Adipocyte (in vitro differentiated cells): ENCODE results near the gene MYPOP.

Experiments
- DNase-seq: peaks from one replicate; pipeline ENCODE4 v3.0.0-alpha.2; 2015; ENCODE audit warnings: low read depth
- H3K27me3 ChIP-seq: replicated peaks from 2 replicates; pipeline ENCODE4 v1.7.0; 2013; ENCODE audit warnings: mild to moderate bottlenecking, low read length, moderate library complexity; ENCODE audit not compliant: control insufficient read depth, insufficient read depth
- H3K36me3 ChIP-seq: 2 replicates; pipeline ENCODE4 v1.7.0; 2013; ENCODE audit warnings: low read length, mild to moderate bottlenecking, moderate library complexity; ENCODE audit not compliant: control insufficient read depth, insufficient read depth, severe bottlenecking
- H3K4me1 ChIP-seq: 2 replicates; pipeline ENCODE4 v1.7.0; 2013; ENCODE audit warnings: mild to moderate bottlenecking, low read length, moderate library complexity; ENCODE audit not compliant: control insufficient read depth, insufficient read depth
- H3K4me3 ChIP-seq: 2 replicates; pipeline ENCODE4 v1.7.0; 2013; ENCODE audit warnings: mild to moderate bottlenecking, low read length, moderate library complexity
- H3K9ac ChIP-seq: 2 replicates; pipeline ENCODE4 v1.7.0; 2013; ENCODE audit warnings: mild to moderate bottlenecking, low read length, moderate library complexity
- H3K9me3 ChIP-seq: 2 replicates; pipeline ENCODE4 v1.7.0; 2013; ENCODE audit warnings: mild to moderate bottlenecking, low read length, moderate library complexity; ENCODE audit not compliant: control insufficient read depth

The MYPOP gene

GRCh38 chr19:45901912-45902650 lies at the start of gene MYPOP:
TSS of gene MYPOP (minus strand) at chr19:45902613. CDS start at chr19:45901773, 840 bp downstream.
- Histone ChIP-seq H3K9me3 (no peaks in the 10 kb centered on the region), H3K27me3 (no peaks in the 10 kb centered on the region), H3K4me3 (peak within 1 kb of the TSS; percentile 98), H3K9ac (peak within 1 kb of the TSS; percentile 96), H3K4me1 (peaks cover 28% of the 10 kb centered on the region), H3K36me3 (peaks cover 21% of the 10 kb centered on the region)
- DNase-seq, result peak; percentile 25

- Histone ChIP-seq H3K36me3 (no peaks in the 10 kb centered on the region), H3K9ac (no peak overlapping the region), H3K4me1 (peaks cover 4% of the 10 kb centered on the region), H3K4me3 (no peak overlapping the region), H3K27me3 (peaks cover 27% of the 10 kb centered on the region), H3K9me3 (no peaks in the 10 kb centered on the region)
- no peak for DNase-seq
Observed at GRCh38 chr19:45947926-45948325, 45.5 kb upstream of the MYPOP start.

- Histone ChIP-seq H3K4me3 (no peak overlapping the region), H3K9me3 (peaks cover 7% of the 10 kb centered on the region), H3K36me3 (no peaks in the 10 kb centered on the region), H3K27me3 (peaks cover 64% of the 10 kb centered on the region), H3K9ac (no peak overlapping the region), H3K4me1 (no peaks in the 10 kb centered on the region)
- no peak for DNase-seq
Observed at GRCh38 chr19:45940515-45940805, 38.0 kb upstream of the MYPOP start.

GRCh38 chr19:45939792-45940514 lies 37.5 kb upstream of the MYPOP start:
- Histone ChIP-seq H3K36me3 (no peaks in the 10 kb centered on the region), H3K4me3 (no peak overlapping the region), H3K4me1 (no peaks in the 10 kb centered on the region), H3K9me3 (peaks cover 7% of the 10 kb centered on the region), H3K27me3 (peaks cover 63% of the 10 kb centered on the region), H3K9ac (no peak overlapping the region)
- no peak for DNase-seq

GRCh38 chr19:45938733-45939319 lies 36.4 kb upstream of the MYPOP start:
- Histone ChIP-seq H3K36me3 (no peaks in the 10 kb centered on the region), H3K27me3 (peaks cover 60% of the 10 kb centered on the region), H3K4me1 (no peaks in the 10 kb centered on the region), H3K9ac (no peak overlapping the region), H3K9me3 (peaks cover 7% of the 10 kb centered on the region), H3K4me3 (no peak overlapping the region)
- no peak for DNase-seq

GRCh38 chr19:45935267-45935666 lies 32.9 kb upstream of the MYPOP start:
- no peak overlapping the region for H3K9ac ChIP-seq
- H3K9me3 ChIP-seq, result peaks cover 7% of the 10 kb centered on the region
- DNase-seq, result no peak
- no peak overlapping the region for H3K4me3 ChIP-seq
- no peaks in the 10 kb centered on the region for H3K36me3 ChIP-seq
- no peaks in the 10 kb centered on the region for H3K4me1 ChIP-seq
- H3K27me3 ChIP-seq, result peaks cover 68% of the 10 kb centered on the region

GRCh38 chr19:45934551-45935230 lies 32.3 kb upstream of the MYPOP start:
- no peaks in the 10 kb centered on the region for H3K36me3 ChIP-seq
- no peak overlapping the region for H3K9ac ChIP-seq
- H3K4me3 ChIP-seq, result no peak overlapping the region
- peaks cover 7% of the 10 kb centered on the region for H3K9me3 ChIP-seq
- H3K27me3 ChIP-seq, result peaks cover 67% of the 10 kb centered on the region
- DNase-seq, result no peak
- no peaks in the 10 kb centered on the region for H3K4me1 ChIP-seq

- DNase-seq, result no peak
- Histone ChIP-seq H3K4me3 (no peak overlapping the region), H3K9ac (no peak overlapping the region), H3K9me3 (peaks cover 7% of the 10 kb centered on the region), H3K4me1 (no peaks in the 10 kb centered on the region), H3K36me3 (no peaks in the 10 kb centered on the region), H3K27me3 (peaks cover 58% of the 10 kb centered on the region)
Observed at GRCh38 chr19:45933759-45934158, 31.3 kb upstream of the MYPOP start.

- peaks cover 5% of the 10 kb centered on the region for H3K4me1 ChIP-seq
- peaks cover 37% of the 10 kb centered on the region for H3K27me3 ChIP-seq
- no peaks in the 10 kb centered on the region for H3K36me3 ChIP-seq
- DNase-seq, result no peak
- H3K9me3 ChIP-seq, result no peaks in the 10 kb centered on the region
- no peak overlapping the region for H3K4me3 ChIP-seq
- no peak overlapping the region for H3K9ac ChIP-seq
Observed at GRCh38 chr19:45931055-45931454, 28.6 kb upstream of the MYPOP start.

GRCh38 chr19:45929247-45929646 lies 26.8 kb upstream of the MYPOP start:
- Histone ChIP-seq H3K9ac (no peak overlapping the region), H3K4me1 (peaks cover 5% of the 10 kb centered on the region), H3K36me3 (no peaks in the 10 kb centered on the region), H3K4me3 (no peak overlapping the region), H3K27me3 (peaks cover 27% of the 10 kb centered on the region), H3K9me3 (no peaks in the 10 kb centered on the region)
- DNase-seq, result no peak

- Histone ChIP-seq H3K4me1 (peaks cover 5% of the 10 kb centered on the region), H3K9me3 (no peaks in the 10 kb centered on the region), H3K4me3 (no peak overlapping the region), H3K36me3 (no peaks in the 10 kb centered on the region), H3K27me3 (peaks cover 21% of the 10 kb centered on the region), H3K9ac (no peak overlapping the region)
- peak; percentile 93 for DNase-seq
Observed at GRCh38 chr19:45927565-45928261, 25.3 kb upstream of the MYPOP start.
